Head of caudate nucleus (tissue), 42 donors: Measurements from ENCODE around the gene ENTR1.
"Not testable (repeated sequence)": the region's sequence is repeated elsewhere in the genome, so short reads cannot be mapped to it uniquely, and the experiment has no call there.

ENCODE experiments used
- DNase-seq, 42 donors: peaks; one replicate each; pipeline versions ENCODE4 v3.0.0 to v3.0.0-alpha.2; 2020 to 2021; ENCODE audit warnings: mixed read lengths in 7 of 42
- intact Hi-C: fragments of 100-400 bp; cut with DNase I; formaldehyde crosslinking; loops from one replicate; pipeline ENCODE4 v1.15.0; 2022

The ENTR1 gene

DNA sequence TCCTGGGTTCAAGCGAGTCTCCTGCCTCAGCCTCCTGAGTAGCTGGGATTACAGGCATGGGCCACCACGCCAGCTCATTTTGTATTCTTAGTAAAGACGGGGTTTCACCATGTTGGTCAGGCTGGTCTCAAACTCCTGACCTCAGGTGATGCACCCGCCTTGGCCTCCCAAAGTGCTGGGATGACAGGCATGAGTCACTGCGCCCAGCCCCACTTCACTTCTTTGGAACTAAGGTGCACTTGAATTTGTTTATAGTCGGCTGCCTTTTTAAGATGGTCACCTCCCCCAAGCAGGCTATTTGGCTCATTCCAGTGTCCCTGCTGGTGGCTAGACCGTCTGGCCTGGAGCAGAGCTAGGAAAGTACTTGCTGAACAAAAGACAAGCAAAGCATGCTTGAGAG is 15.0 kb upstream of the ENTR1 start:
- DNase-seq, intact Hi-C loops: not testable (repeated sequence)

DNA sequence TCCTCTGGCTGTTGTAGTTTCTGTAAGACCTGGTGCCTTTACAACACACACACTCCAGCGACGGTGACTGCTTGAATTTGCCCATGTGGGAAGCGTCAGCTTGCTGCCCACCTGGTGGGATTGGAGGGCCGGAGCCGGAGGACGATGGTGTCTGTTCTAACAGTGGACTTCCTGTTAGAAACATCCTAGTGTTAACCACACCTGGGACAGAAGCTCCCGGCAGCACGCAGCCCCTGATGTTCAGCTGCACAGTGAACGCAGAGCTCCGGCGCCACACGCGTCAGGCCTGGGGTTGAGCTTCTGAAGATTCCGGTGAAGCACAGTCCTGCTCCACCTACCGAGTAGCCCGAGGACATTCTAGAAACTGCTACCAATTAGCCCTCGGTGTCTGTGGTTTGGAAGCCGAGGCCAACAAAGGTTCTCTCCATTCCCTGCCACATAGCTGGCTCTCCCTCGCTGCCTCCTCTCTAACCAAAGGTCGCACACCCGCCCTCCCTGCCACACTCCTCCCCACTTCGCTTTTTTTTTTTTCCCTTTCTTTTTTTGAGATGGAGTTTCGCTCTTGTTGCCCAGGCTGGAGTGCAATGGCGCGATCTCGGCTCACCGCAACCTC is 14.4 kb upstream of the ENTR1 start:
- intact Hi-C loops: no loop called here
- DNase-seq: no peak

DNA sequence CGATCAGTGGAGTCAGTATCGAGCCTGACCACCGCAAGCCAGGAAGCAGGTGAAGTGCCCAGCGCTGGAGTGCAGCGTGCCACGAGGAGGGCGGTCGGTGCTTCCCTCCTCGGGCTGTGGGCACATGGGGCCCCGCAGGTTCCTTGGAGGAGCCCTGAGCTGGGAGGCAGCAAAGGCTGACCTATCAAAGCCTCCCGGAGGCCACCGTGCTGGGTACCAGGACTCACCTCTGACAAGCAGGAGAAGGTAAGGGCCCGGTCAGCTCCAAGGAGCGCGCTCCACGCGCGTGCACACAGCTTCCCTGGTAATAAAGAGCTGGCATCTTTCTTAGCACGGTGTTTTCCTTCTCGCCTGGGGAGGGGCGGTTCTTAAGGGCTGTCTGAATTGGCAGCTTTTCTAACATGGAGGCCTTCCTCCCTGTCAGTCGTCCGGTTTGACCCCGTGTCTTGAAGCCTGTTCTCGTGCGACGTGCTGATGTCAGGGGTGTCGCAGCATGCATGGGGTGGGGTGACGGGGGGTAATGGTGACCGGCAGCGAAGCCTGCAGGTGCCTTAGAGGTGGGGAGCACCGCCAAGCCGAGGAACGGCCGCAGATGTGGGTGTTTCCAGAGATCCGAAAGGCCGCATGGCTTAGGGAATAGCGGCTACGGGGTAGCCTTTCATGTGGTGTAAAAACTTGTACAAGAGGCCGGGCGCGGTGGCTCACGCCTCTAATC is 13.2 kb upstream of the ENTR1 start:
- no peak for DNase-seq

DNA sequence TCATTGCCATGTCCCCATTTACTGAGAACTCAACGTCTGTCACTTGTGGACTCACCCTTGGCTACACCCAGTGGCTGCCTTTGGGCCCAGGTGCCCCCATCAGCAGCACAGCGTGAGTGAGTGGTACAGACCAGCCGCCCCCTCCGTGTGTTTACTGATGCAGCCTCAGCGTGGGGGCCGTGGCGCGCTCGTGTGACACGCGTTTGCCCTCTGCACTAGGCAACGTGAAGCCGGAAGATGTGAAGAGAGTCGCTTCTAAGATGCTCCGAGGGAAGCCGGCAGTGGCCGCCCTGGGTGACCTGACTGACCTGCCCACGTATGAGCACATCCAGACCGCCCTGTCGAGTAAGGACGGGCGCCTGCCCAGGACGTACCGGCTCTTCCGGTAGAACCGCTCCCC is 12.5 kb upstream of the ENTR1 start:
- DNase-seq: no peak
- intact Hi-C loops: no loop called here

More for the DNA sequence above, 13.2 kb upstream of the ENTR1 start:
- intact Hi-C loops: no loop called here

DNA sequence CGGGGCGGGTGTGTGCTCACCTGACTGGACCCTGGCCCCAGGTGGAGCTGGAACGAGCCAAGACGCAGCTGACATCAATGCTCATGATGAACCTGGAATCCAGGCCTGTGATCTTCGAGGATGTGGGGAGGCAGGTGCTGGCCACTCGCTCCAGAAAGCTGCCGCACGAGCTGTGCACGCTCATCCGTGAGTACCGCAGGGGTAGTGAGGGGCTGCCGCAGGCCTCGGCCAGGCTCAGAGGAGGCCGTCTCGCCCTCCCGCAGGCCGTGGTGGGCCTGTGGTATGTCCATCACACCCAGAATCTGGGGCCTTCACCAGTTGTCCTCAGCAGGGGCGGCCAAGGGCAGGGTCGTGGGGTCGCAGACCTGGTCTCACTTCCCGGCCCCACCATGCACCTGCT is 11.4 kb upstream of the ENTR1 start:
- intact Hi-C loops: no loop called here
- DNase-seq: no peak

DNA sequence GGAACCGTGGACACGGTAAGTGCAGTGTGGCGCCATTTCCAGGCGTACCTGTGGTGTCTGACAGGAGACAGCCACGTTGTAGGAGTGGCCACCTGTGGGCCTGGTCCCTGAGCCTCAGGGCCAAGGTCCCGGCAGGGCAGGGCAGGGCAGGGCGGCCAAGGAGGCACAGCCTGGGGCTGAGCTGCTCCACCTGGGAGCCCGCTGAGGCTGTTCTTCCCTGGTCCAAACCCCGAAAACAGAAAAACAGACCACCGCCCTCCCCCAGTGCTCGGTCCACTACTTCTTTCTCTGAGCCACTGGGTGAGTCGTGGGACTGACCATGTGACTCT is 8.6 kb upstream of the ENTR1 start:
- intact Hi-C loops: no loop called here

DNA sequence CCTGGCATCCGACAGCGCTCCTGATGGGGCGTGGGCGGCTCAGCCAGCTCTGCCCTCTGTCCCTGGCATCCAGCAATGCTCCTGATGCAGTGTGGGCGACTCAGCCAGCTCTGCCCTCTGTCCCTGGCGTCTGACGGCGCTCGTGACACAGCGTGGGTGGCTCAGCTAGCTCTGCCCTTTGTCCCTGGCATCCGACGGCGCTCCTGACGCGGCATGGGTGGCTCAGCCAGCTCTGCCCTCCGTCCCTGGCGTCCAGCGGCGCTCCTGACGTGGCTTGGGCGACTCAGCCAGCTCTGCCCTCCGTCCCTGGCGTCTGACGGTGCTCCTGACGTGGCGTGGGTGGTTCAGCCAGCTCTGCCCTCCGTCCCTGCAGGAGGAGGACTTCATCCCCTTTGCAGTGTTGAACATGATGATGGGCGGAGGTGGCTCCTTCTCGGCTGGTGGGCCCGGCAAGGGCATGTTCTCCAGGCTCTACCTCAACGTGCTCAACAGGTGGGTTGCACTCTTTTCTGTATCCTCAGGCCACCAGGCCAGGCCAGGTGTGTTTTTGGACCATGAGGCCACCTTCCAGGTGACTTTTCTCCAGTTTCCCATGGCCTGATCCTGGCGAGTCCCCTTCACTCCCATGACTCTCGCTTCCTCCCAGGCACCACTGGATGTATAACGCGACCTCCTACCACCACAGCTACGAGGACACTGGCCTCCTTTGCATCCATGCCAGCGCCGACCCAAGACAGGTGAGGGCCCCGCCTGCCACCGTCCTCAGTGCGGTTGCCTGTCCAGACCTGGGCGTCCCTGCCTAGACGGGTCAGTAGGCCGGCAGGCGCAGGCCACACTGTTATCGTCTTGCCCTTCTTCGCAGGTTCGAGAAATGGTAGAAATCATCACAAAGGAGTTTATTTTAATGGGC is 8.0 kb upstream of the ENTR1 start:
- no peak for DNase-seq
- intact Hi-C loops: no loop called here

More for the DNA sequence above, 8.6 kb upstream of the ENTR1 start:
- DNase-seq: no peak

DNA sequence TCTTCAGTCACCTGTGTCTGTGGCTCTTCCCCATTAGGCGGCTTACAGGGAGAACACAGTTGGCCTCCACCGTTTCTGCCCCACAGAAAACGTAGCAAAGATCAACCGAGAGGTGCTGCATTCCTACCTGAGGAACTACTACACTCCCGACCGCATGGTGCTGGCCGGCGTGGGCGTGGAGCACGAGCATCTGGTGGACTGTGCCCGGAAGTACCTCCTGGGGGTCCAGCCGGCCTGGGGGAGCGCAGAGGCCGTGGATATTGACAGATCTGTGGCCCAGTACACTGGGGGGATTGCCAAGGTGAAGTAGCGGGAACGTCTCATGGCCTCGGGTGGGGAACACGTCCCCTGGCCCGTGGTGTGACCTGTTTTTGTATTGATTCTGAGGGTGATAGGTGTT is 6.5 kb upstream of the ENTR1 start:
- DNase-seq: no peak
- intact Hi-C loops: no loop called here

DNA sequence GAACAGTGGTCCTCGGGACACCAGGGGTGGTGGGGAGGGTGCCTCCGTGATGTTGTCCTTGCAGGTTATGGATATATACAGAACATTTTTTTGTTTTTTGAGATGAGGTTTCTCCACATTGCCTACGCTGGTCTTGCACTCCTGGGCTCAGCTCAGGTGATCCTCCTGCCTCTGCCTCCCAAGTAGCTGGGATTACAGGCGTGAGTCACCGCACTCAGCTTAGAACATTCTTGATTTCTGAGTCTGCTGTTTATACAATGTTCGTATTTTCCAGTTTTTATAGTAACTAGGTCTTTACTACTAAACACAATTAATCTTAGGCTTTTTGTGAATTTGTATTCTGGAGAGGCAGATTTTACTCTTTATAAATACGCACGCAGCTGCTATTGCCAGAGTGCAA is 6.0 kb upstream of the ENTR1 start:
- DNase-seq: no peak
- intact Hi-C loops: no loop called here

DNA sequence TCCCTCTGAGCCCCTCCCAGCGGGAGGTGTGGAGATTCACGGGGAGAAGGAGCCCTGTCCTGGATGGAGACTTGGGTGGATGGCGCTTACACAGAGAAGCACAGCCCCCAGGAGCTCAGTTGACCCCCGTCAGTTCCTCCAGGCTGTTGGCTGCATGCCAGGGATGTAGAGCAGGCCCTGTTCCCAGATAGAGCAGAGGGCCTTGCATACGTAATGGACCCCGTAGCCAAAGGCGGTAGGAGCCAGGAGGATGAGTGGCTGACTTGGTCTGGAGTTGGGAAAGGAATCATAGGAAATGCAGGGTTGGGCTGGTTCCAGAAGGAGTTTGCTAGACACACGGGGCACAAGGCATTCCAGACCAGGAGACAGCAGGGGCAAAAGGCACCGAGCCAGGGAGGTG is 2.5 kb upstream of the ENTR1 start:
- intact Hi-C loops: no loop called here
- DNase-seq: peak in 5 of 42 donors; percentile 13 to 51 (median 34)

DNA sequence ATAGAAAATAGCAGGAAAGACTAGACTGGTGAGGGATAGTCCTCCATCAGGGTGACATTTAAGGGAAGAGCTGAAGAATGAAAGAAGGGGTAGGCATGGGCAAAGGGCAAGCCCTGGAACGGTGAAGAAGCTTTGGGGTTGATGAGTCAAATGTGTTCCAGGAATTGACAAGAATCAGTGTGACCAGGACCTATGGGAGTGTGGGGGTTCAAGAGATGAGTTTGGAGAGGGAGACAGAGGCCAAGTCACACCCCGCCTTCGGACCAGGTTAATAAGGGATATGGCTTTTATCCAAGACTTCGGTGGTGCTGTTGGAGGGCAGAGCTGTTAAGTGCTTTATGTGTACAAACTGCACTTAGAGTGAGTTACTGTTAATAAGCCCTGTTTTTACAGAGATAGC is 964 bp upstream of the ENTR1 start:
- DNase-seq: no peak
- intact Hi-C loops: no loop called here

DNA sequence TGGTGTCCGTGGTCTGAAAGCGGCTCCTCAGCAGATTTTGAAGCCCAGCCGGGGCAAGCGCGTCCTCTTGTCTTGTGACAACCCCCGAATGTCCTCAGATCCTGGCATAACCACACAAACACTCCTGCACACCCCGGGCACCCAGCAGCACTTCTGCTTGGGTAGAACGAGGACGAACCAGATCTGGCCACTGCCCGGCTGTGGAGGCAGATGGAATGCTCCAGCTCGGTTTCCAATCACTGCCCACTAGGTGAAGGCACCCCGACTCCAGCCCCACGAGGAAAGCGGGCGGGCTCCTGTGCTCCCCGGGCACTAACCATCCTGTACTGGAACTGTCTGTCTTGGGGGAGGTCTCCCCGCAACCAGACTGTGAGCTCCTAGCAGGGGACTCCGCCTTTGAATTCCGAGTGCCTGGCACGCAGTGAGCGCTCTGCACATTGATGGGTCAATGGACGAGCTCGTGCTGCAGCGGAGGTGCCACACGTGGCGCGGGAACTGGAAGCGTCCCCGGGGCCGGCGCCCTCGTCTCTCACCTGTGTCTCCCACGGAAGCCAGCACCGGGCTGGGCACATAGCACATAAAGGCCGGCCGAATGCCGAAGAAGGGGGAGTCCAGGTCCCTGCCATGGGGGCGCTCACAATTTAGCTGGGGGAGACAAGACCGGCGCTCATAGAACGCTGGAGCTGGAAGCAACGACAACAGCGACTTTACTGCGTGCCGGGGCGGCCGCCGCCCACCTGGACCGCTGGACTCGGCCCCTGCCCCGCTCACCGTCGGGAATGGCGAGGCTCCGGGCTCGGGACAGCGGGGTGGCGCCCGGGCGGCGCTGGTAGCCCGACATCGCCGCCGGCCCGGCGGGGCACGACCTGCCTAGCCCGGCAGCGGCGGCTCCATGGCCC is 608 bp downstream of the ENTR1 start:
- intact Hi-C loops: no loop called here
- DNase-seq: peak in 33 of 42 donors; percentile 14 to 60 (median 35)

DNA sequence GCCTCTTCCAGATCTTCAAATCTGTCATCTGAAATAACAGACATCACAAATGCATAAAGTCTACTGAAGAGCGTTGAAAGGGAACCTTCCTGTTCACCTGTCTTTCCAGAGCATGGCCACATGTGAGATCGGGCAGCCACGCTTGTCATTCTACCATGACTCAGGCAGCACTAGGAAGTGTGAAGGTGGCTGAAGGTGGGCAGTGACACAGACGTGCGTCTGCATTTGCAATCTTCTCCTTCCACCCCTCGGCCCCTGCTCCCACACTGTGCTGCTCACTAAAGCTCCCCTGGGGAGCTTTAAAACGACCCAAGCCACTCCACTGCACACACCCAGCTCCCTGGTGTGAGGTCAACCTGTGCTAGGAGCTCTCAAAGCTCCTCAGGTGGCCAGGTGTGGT is 2.5 kb downstream of the ENTR1 start:
- DNase-seq: peak in 14 of 42 donors; percentile 20 to 74 (median 38)
- intact Hi-C loops: no loop called here

DNA sequence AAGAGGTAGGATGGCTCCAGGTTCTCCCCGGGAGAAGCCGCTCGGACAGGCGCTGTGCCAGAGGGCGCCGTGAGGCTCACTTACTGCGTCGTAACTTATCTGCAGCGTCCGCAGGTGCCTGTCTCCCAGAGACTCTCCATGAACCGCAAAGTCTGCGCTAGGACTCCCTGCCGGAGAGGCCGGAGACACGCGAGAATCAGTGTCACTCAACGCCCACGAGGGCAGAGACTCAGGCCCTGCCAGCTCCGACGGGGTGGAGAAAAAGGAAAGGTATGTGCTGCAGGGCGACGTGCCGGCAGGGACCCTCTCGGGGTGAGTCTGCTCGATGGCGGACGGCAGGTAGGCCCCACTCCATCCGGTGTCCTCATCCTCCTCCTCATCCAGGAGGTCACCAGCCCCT is 3.4 kb downstream of the ENTR1 start:
- intact Hi-C loops, DNase-seq: not testable (repeated sequence)

DNA sequence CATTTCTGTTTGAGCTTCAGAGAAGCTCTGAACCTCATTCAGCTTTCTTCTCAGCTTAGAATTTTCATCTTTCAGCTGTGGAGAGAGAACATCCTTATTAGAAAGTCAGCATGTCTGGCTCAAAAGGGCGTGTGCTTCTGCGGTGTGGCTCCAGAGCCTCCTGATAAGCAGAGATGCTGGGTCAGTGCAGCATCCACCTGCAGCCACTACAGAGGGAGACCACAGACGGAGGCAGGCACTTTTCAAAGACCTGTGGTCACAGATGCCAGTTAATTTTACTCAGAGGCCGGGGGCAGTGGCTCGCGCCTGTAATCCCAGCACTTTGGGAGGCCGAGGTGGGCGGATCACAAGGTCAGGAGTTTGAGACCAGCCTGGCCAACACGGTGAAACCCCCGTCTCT is 4.5 kb downstream of the ENTR1 start:
- DNase-seq, intact Hi-C loops: not testable (repeated sequence)

DNA sequence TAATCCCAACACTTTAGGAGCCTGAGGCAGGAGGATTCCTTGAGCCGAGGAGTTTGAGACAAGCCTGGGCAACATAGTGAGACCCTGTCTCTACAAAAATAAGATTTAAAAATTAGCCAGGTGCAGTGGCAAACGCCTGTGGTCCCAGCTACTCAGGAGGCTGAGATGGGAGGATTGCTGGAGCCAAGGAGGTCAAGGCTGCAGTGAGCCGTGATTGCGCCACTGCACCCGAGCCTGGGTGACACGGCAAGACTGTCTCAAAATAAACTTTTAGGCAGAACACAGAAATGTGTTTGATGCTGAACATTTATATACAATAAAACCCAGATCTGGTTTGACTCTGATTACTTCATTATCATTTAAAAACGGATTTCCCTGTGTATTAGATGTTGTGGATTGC is 4.9 kb downstream of the ENTR1 start:
- intact Hi-C loops: no loop called here
- DNase-seq: no peak

DNA sequence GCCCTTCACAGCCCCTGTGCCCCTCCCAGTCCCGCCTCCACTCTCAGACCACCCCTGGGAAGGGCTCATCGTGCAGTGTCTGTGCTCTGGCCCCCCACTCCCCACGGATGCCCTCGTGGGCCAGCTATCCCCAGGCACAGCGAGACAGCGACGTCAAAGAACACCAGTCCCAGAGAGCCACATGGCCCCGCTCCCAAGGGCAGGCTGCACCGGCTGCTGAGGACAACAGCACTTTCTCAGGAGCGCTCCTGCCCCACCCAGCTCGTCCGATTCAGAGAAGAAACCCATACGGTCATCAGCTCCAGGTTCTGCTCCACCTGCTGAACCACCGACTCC is 5.6 kb downstream of the ENTR1 start:
- intact Hi-C loops: loop anchor here (5.0 kb wide), 2 partner anchors 38 to 42 kb away; partner anchors contain the start of gene DNLZ
- no peak for DNase-seq

DNA sequence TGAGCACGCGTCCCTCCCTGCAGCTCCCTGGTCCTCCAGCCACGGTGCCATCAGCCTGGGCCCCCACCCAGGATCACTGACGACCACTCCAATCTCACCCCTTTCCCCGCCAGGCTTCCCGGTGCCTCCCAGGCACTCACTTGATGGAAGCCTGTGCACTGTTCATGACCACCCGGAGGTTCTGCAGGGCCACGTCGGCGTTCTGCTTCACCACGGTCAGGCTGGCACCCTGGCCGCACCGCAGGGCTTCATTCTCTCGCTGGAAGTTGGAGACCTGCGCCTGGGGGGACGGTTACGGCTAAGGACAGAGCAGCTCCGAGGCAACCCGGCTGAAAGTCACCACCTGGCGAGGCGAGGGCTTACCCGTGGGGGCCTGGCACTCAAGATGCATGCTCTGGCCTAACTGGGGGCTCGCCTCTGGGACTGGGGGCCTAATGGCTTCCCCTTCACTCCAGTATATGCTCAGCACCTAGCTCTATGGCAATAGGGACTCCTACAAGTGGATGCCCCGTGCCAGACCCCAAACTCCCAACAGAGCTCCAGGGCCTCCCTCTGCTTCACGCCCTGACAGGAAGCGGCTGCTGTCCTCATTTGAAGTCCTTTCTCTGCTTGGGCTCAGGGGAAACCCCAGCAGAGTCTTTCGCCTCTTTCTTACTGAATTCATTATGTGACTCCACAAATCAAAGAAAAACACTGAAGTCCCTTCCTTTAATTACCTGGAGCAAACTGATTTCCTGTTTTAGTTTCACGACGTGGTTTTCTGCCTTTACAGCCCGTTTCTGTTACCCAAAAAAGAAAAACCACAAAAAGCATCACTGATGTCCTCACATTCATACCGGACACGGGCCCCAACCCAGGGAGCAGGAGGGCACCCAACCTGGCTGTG is 6.3 kb downstream of the ENTR1 start:
- intact Hi-C loops: loop anchor here (5.0 kb wide), 2 partner anchors 38 to 42 kb away; partner anchors contain the start of gene DNLZ
- DNase-seq: no peak
